Measurements from ENCODE around the gene PIGR. TPM values are rescaled to one million over a fixed set of nuclear protein-coding genes. Genes with fewer than 3 reads are reported as not detected.
"Not testable (repeated sequence)": the region's sequence is repeated elsewhere in the genome, so short reads cannot be mapped to it uniquely, and the experiment has no call there.

PIGR gene
- total and polyA plus RNA-seq, 2 donors from 2014 or later: 187 to 841 TPM

GRCh38 chr1:206925106-206925736, 21.0 kb downstream of the PIGR start:
- Histone ChIP-seq H3K4me3 (ENCODE audit: low read length in 3 of 3) (no peak overlapping the region), H3K27ac (ENCODE audit: low read depth in 2 of 2, low read length in 2 of 2) (no peak overlapping the region), H3K9ac (ENCODE audit: low read length in 3 of 3) (no peak overlapping the region), H3K27me3 (ENCODE audit: control insufficient read depth, insufficient read depth, low read length) (no peaks in the 10 kb centered on the region), H3K36me3 (ENCODE audit: control insufficient read depth in 2 of 3, insufficient read depth in 3 of 3, low read length in 3 of 3) (peaks cover 0 to 4% (median 0%) of the 10 kb centered on the region in 3 donors), H3K9me3 (ENCODE audit: control insufficient read depth in 2 of 3, insufficient read depth in 1 of 3, low read length in 3 of 3) (peaks cover 0 to 5% (median 0%) of the 10 kb centered on the region in 3 donors), H3K4me1 (ENCODE audit: control insufficient read depth in 2 of 3, insufficient read depth in 2 of 3, low read depth in 1 of 3, low read length in 3 of 3) (peaks cover 0 to 4% (median 0%) of the 10 kb centered on the region in 3 donors)
- no peak for FAIRE-seq
- intact Hi-C loops (cut with DNase I): no loop called here
- DNase-seq: no peak
- TF ChIP-seq, protein P1, sequence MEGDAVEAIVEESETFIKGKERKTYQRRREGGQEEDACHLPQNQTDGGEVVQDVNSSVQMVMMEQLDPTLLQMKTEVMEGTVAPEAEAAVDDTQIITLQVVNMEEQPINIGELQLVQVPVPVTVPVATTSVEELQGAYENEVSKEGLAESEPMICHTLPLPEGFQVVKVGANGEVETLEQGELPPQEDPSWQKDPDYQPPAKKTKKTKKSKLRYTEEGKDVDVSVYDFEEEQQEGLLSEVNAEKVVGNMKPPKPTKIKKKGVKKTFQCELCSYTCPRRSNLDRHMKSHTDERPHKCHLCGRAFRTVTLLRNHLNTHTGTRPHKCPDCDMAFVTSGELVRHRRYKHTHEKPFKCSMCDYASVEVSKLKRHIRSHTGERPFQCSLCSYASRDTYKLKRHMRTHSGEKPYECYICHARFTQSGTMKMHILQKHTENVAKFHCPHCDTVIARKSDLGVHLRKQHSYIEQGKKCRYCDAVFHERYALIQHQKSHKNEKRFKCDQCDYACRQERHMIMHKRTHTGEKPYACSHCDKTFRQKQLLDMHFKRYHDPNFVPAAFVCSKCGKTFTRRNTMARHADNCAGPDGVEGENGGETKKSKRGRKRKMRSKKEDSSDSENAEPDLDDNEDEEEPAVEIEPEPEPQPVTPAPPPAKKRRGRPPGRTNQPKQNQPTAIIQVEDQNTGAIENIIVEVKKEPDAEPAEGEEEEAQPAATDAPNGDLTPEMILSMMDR (IDR thresholded peaks at IDR 0.05; ENCODE audit: borderline replicate concordance, extremely low read depth, insufficient read depth): peak; percentile 4

DNA sequence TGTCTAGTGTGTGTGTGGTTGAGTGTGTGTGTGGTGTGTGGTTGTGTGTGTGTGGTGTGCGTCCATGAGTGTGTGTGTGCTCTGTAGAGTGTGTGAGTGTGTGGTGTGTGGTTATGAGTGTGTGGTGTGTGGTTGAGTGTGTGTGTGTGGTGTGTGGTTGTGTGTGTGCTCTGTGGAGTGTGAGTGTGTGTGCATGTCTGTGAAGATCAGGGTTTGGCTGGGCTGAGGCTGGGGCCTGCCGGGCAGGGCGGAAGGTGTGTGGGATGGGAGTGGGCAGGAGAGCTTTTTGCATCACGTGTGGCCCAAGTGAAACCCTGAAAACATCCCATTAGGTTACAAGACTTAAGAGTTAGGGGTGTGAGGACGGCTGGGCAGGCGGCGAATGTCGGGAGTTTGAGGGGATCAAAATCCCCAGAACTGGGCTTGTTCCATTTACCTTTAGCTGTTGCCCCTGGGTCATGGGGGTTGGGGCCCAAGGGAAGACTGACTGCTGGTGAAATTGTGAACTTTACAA, 21.6 kb downstream of the PIGR start:
- H3K4me1 ChIP-seq (ENCODE audit: control insufficient read depth in 2 of 3, insufficient read depth in 2 of 3, low read depth in 1 of 3, low read length in 3 of 3): peaks cover 0 to 4% (median 0%) of the 10 kb centered on the region in 3 donors
- H3K27me3 ChIP-seq (ENCODE audit: control insufficient read depth, insufficient read depth, low read length): no peaks in the 10 kb centered on the region
- H3K9me3 ChIP-seq (ENCODE audit: control insufficient read depth in 2 of 3, insufficient read depth in 1 of 3, low read length in 3 of 3): peaks cover 0 to 5% (median 0%) of the 10 kb centered on the region in 3 donors
- no peak overlapping the region for H3K27ac ChIP-seq (ENCODE audit: low read depth in 2 of 2, low read length in 2 of 2)
- DNase-seq (no peak), FAIRE-seq (no peak)
- peak overlapping the region in 1 of 3 donors; percentile 35 for H3K4me3 ChIP-seq (ENCODE audit: low read length in 3 of 3)
- H3K9ac ChIP-seq (ENCODE audit: low read length in 3 of 3): no peak overlapping the region
- H3K36me3 ChIP-seq (ENCODE audit: control insufficient read depth in 2 of 3, insufficient read depth in 3 of 3, low read length in 3 of 3): peaks cover 0 to 4% (median 0%) of the 10 kb centered on the region in 3 donors
- TF ChIP-seq, protein P1 (IDR thresholded peaks at IDR 0.05; ENCODE audit: borderline replicate concordance, extremely low read depth, insufficient read depth): no peak
- intact Hi-C loops (cut with DNase I): no loop called here

DNA sequence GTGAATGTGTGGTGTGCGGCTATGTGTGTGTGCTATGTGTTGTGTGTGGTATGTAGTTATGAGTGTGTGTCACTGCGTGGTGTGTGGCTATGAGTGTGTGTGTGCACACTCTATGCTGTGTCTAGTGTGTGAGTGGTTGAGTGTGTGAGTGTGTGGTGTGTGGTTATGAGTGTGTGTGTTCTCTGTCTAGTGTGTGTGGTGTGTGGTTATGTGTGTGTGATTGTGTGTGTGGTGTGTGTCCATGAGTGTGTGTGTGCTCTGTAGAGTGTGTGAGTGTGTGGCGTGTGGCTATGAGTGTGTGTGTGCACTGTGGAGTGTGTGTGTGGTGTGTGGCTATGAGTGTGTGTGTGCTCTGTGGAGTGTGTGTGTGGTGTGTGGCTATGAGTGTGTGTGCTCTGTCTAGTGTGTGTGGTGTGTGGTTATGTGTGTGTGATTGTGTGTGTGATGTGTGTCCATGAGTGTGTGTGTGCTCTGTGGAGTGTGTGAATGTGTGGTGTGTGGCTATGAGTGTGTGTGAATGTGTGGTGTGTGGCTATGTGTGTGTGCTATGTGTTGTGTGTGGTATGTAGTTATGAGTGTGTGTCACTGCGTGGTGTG, 22.2 kb downstream of the PIGR start:
- H3K36me3 ChIP-seq (ENCODE audit: control insufficient read depth in 2 of 3, insufficient read depth in 3 of 3, low read length in 3 of 3); H3K9me3 ChIP-seq (ENCODE audit: control insufficient read depth in 2 of 3, insufficient read depth in 1 of 3, low read length in 3 of 3); FAIRE-seq; H3K27me3 ChIP-seq (ENCODE audit: control insufficient read depth, insufficient read depth, low read length); H3K4me1 ChIP-seq (ENCODE audit: control insufficient read depth in 2 of 3, insufficient read depth in 2 of 3, low read depth in 1 of 3, low read length in 3 of 3); intact Hi-C loops (cut with DNase I); H3K27ac ChIP-seq (ENCODE audit: low read depth in 2 of 2, low read length in 2 of 2): not testable (repeated sequence)
- DNase-seq: peak in 1 of 5 donors; percentile 15
- peak overlapping the region in 1 of 3 donors; percentile 35 for H3K4me3 ChIP-seq (ENCODE audit: low read length in 3 of 3)
- peak overlapping the region in 1 of 3 donors; percentile 3 for H3K9ac ChIP-seq (ENCODE audit: low read length in 3 of 3)
